Measurements from ENCODE around the gene RETREG2. TPM values are rescaled to one million over a fixed set of nuclear protein-coding genes. Genes with fewer than 3 reads are reported as not detected.

RETREG2 gene
- polyA plus RNA-seq, 2 of the 4 experiments (the other 2 are of a cell fraction) = 52.8 to 67.5 TPM

GRCh38 chr2:219175486-219175885 is 2.6 kb upstream of the RETREG2 start:
- H3K4me2 ChIP-seq = peak overlapping the region; percentile 84
- no peaks in the 10 kb centered on the region for H3K9me3 ChIP-seq
- DNase-seq (ENCODE audit: low read depth in 1 of 2, low spot score in 1 of 2) (no peak), ATAC-seq (no peak), FAIRE-seq (no peak)
- WGBS (ENCODE audit: missing lambda C conversion rate) = 73% methylated on average over 7 of the region's 7 CpGs
- H3K4me1 ChIP-seq = peaks cover 15% of the 10 kb centered on the region
- CTCF ChIA-PET = interaction anchor here (0.6 to 10.6 kb wide), 15 partner anchors 10 to 213 kb away, joined by 3 to 177 read pairs (median 6); partner anchors contain the start of genes ABCB6, DNAJB2 and NHEJ1
- TF ChIP-seq RFX5 (IDR thresholded peaks at IDR 0.05) = no peak
- TF ChIP-seq BCL3 (IDR thresholded peaks at IDR 0.05) = no peak
- TF ChIP-seq E2F6 (IDR thresholded peaks at IDR 0.05; ENCODE audit: borderline replicate concordance, low read depth) = no peak
- TF ChIP-seq RNF2 (IDR thresholded peaks at IDR 0.05; ENCODE audit: borderline replicate concordance, low read depth) = no peak
- no peak for TF ChIP-seq MAFK (IDR thresholded peaks at IDR 0.05; ENCODE audit: partially characterized antibody)
- TF ChIP-seq PBX3 (IDR thresholded peaks at IDR 0.05) = no peak
- TF ChIP-seq FOSL2 (IDR thresholded peaks at IDR 0.05) = no peak
- TF ChIP-seq FOSL2 (CRISPR knock-in tag; IDR thresholded peaks at IDR 0.05) = no peak
- no peak overlapping the region; the same call in 2 of the 3 replicates for H3K4me3 ChIP-seq
- peak overlapping the region in 1 of 2 experiments; percentile 96; a peak in 1 of 6 replicates for H3K27ac ChIP-seq
- POLR2A ChIA-PET = interaction anchor here (2.5 kb wide), 1 partner anchor 31 kb away, joined by 12 read pairs; the partner anchor contains the start of gene ZFAND2B

GRCh38 chr2:219175928-219176817 is 1.9 kb upstream of the RETREG2 start:
- Histone ChIP-seq H3K4me3 (peak overlapping the region; percentile 84), H3K9me3 (no peaks in the 10 kb centered on the region), H3K4me1 (peaks cover 15% of the 10 kb centered on the region), H3K27ac (peak overlapping the region; percentile 83 to 96), H3K4me2 (peak overlapping the region; percentile 84)
- TF ChIP-seq PBX3 (IDR thresholded peaks at IDR 0.05) (no peak), BHLHE40 (IDR thresholded peaks at IDR 0.05; ENCODE audit: low read depth, low read length) (no peak), CHD4 (IDR thresholded peaks at IDR 0.05; ENCODE audit: borderline replicate concordance) (no peak), FOSB (CRISPR knock-in tag; IDR thresholded peaks at IDR 0.05) (no peak), ELK1 (IDR thresholded peaks at IDR 0.05; ENCODE audit: low read depth, low read length) (no peak), E2F6 (IDR thresholded peaks at IDR 0.05; ENCODE audit: borderline replicate concordance, low read depth) (no peak), GATA3 (IDR thresholded peaks at IDR 0.05; ENCODE audit: borderline replicate concordance) (no peak), JUN (IDR thresholded peaks at IDR 0.05) (no peak), TFCP2L1 (CRISPR knock-in tag; IDR thresholded peaks at IDR 0.05) (no peak), MAFK (IDR thresholded peaks at IDR 0.05; ENCODE audit: partially characterized antibody) (no peak), CBX8 (IDR thresholded peaks at IDR 0.05) (no peak), ZNF302 (CRISPR knock-in tag; IDR thresholded peaks at IDR 0.05) (no peak), ZSCAN20 (CRISPR knock-in tag; IDR thresholded peaks at IDR 0.05) (no peak), ZC3H11A (IDR thresholded peaks at IDR 0.05) (no peak), ZFP36 (IDR thresholded peaks at IDR 0.05; ENCODE audit: borderline replicate concordance, partially characterized antibody) (no peak), RFX5 (IDR thresholded peaks at IDR 0.05) (no peak), RAD21 (conservative IDR thresholded peaks at IDR 0.05 in 1 of 2, IDR thresholded peaks at IDR 0.05 in 1 of 2) (no peak), JUNB (IDR thresholded peaks at IDR 0.05) (no peak), MYC (IDR thresholded peaks at IDR 0.05; ENCODE audit: borderline replicate concordance, low read length) (no peak), HDAC2 (IDR thresholded peaks at IDR 0.05) (no peak)
- DNase-seq (ENCODE audit: low read depth in 1 of 2, low spot score in 1 of 2) (peak; percentile 33 to 34), ATAC-seq (peak; percentile 54 to 66), FAIRE-seq (no peak)
- 7% methylated on average over 25 of the region's 45 CpGs for WGBS (ENCODE audit: missing lambda C conversion rate)
- POLR2A ChIA-PET = interaction anchor here (0.7 to 2.5 kb wide), 11 partner anchors 16 to 354 kb away, joined by 3 to 15 read pairs (median 4); partner anchors contain the start of genes ABCB6, DNAJB2, TUBA4A and ZFAND2B
- CTCF ChIA-PET = interaction anchor here (0.7 to 10.6 kb wide), 15 partner anchors 11 to 212 kb away, joined by 3 to 177 read pairs (median 5); partner anchors contain the start of genes ABCB6, DNAJB2 and NHEJ1

Data from A549 (cell line).